Astrocyte (in vitro differentiated cells and primary cell): ENCODE results near the gene LRRC75A.

Experiments
- EZH2 ChIP-seq: IDR thresholded peaks from 2 replicates; pipeline ENCODE4 v1.6.1; 2012; ENCODE audit warnings: mild to moderate bottlenecking, low read length, inconsistent platforms; ENCODE audit not compliant: insufficient read depth
- TF ChIP-seq, protein P1 (sequence below): IDR thresholded peaks from 2 replicates; pipeline ENCODE4 v1.5.1; 2011; ENCODE audit warnings: low read depth, mild to moderate bottlenecking, inconsistent platforms, low read length, moderate library complexity; ENCODE audit not compliant: insufficient read depth

DNA sequence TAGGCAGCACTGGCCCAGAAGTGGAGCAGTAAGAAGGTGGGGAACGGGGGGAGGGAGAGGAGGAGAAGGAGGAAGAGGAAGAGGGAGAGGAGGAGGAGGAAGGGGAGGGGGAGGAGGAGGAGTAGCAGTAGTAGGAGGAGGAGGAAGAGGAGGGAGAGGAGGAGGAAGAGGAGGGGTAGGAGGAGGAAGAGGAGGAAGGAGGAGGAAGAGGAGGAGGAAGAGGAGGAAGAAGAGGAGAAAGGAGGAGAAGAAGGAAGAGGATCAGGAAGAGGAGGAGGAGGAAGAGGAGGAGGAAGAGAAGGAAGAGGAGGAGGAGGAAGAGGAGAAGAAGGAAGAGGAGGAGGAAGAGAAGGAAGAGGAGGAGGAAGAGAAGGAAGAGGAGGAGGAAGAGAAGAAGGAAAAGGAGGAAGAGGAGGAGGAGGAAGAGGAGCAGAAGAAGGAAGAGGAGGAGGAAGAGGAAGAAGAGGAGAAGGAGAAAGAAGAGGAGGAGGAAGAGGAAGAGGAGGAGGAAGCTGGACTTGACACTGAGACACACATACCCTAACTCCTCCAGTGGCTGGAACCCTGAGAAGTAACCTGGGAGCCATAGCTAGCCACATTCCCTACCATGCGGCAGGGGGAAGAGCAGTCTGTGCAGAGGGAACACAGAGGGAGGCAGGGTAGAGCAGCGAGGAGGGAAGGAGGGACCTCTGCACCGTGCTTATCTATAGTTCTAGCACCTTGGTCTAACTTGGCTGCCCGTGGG lies 35.8 kb downstream of the LRRC75A start:
- TF ChIP-seq, protein P1, sequence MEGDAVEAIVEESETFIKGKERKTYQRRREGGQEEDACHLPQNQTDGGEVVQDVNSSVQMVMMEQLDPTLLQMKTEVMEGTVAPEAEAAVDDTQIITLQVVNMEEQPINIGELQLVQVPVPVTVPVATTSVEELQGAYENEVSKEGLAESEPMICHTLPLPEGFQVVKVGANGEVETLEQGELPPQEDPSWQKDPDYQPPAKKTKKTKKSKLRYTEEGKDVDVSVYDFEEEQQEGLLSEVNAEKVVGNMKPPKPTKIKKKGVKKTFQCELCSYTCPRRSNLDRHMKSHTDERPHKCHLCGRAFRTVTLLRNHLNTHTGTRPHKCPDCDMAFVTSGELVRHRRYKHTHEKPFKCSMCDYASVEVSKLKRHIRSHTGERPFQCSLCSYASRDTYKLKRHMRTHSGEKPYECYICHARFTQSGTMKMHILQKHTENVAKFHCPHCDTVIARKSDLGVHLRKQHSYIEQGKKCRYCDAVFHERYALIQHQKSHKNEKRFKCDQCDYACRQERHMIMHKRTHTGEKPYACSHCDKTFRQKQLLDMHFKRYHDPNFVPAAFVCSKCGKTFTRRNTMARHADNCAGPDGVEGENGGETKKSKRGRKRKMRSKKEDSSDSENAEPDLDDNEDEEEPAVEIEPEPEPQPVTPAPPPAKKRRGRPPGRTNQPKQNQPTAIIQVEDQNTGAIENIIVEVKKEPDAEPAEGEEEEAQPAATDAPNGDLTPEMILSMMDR, result no peak
- TF ChIP-seq EZH2, result no peak
